IMR-90 (cell line): ENCODE data around the gene SNTG2. TPM values are rescaled to one million over a fixed set of nuclear protein-coding genes. Genes with fewer than 3 reads are reported as not detected.
A peak's percentile ranks its signal among the peaks of the same experiment; 100 is the strongest.

ENCODE experiments used
- ATAC-seq: fragments of 200-7000 bp; cut with Tn5 transposase; 2 replicates; pipeline ENCODE4 v1.9.1; 2020; ENCODE audit warnings: low read depth, mild to moderate bottlenecking, moderate library complexity
- BruUV-seq: library from RNA; stranded (reverse); fragments of 400-500 nt; replicated peaks from 2 replicates; lab custom pipeline; 2021; lab: Mats Ljungman, UMichigan
- CTCF ChIA-PET: fragments of 300-600 bp; formaldehyde crosslinking; extraction: SDS; loops from one replicate; lab custom pipeline; 2021; ENCODE audit warnings: antibody characterized with exemption; lab: Yijun Ruan, JAX
- POLR2A ChIA-PET: fragments of 300-600 bp; sonication (Branson Sonifier 250); formaldehyde crosslinking; loops from one replicate; lab custom pipeline; 2022; ENCODE audit warnings: antibody characterized with exemption; ENCODE audit not compliant: unreplicated experiment; lab: Charles Lee
- DNase-seq: peaks from one replicate; pipeline ENCODE4 v3.0.0; 2013
- H2AFZ ChIP-seq: replicated peaks from 2 replicates; pipeline ENCODE3; 2013; ENCODE audit warnings: low read length, mild to moderate bottlenecking; ENCODE audit not compliant: poor library complexity
- H2AK5ac ChIP-seq: 2 replicates; pipeline ENCODE4 v1.6.1; 2013; ENCODE audit warnings: low read depth, low read length, inconsistent platforms
- H2AK9ac ChIP-seq: replicated peaks from 2 replicates; pipeline ENCODE3; 2013; ENCODE audit warnings: mild to moderate bottlenecking, low read depth, low read length, moderate library complexity; ENCODE audit not compliant: poor library complexity
- H2BK120ac ChIP-seq: 2 replicates; pipeline ENCODE4 v1.6.1; 2013; ENCODE audit warnings: low read depth, low read length, inconsistent platforms
- H2BK15ac ChIP-seq: 3 replicates; pipeline ENCODE4 v1.6.1; 2013; ENCODE audit warnings: low read depth, low read length, inconsistent platforms
- H2BK20ac ChIP-seq: 2 replicates; pipeline ENCODE4 v1.6.1; 2013; ENCODE audit warnings: low read depth, mild to moderate bottlenecking, inconsistent platforms, low read length, moderate library complexity
- H2BK5ac ChIP-seq: 2 replicates; pipeline ENCODE4 v1.6.1; 2013; ENCODE audit warnings: mild to moderate bottlenecking, low read depth, low read length, inconsistent platforms; ENCODE audit not compliant: poor library complexity, severe bottlenecking
- H3K14ac ChIP-seq: replicated peaks from 2 replicates; pipeline ENCODE4 v1.6.1; 2013; ENCODE audit warnings: low read depth, low read length, inconsistent platforms
- H3K18ac ChIP-seq: 2 replicates; pipeline ENCODE4 v1.6.1; 2013; ENCODE audit warnings: low read depth, low read length, control low read depth
- H3K23ac ChIP-seq: 2 replicates; pipeline ENCODE4 v1.6.1; 2013; ENCODE audit warnings: low read depth, low read length, inconsistent platforms
- H3K27ac ChIP-seq: 2 replicates; pipeline ENCODE4 v1.5.1; 2013; ENCODE audit warnings: mild to moderate bottlenecking, control low read depth, low read length; ENCODE audit not compliant: insufficient read depth
- H3K27me3 ChIP-seq: 2 replicates; pipeline ENCODE4 v1.6.1; 2013; ENCODE audit warnings: low read length; ENCODE audit not compliant: control insufficient read depth, insufficient read depth
- H3K36me3 ChIP-seq: 2 replicates; pipeline ENCODE4 v1.6.1; 2013; ENCODE audit warnings: low read length, mixed read lengths; ENCODE audit not compliant: control insufficient read depth, insufficient read depth
- H3K4ac ChIP-seq: 2 replicates; pipeline ENCODE4 v1.6.1; 2013; ENCODE audit warnings: low read depth, low read length, inconsistent platforms
- H3K4me1 ChIP-seq: 2 replicates; pipeline ENCODE4 v1.6.1; 2013; ENCODE audit warnings: low read length, mixed read lengths; ENCODE audit not compliant: control insufficient read depth, insufficient read depth
- H3K4me2 ChIP-seq: 2 replicates; pipeline ENCODE4 v1.6.1; 2013; ENCODE audit warnings: low read depth, mild to moderate bottlenecking, control low read depth, low read length, moderate library complexity
- H3K4me3 ChIP-seq: 2 replicates; pipeline ENCODE4 v1.5.1; 2013; ENCODE audit warnings: low read depth, mild to moderate bottlenecking, control low read depth, low read length, moderate library complexity; ENCODE audit not compliant: insufficient read depth
- H3K56ac ChIP-seq: 2 replicates; pipeline ENCODE4 v1.6.1; 2013; ENCODE audit warnings: low read length, inconsistent platforms; ENCODE audit not compliant: insufficient read depth; ENCODE audit errors: extremely low read depth
- H3K79me1 ChIP-seq, 2 experiments: 2 replicates each; pipeline ENCODE4 v1.6.1; 2013; ENCODE audit warnings: low read length in 2 of 2, inconsistent platforms in 1 of 2, low read depth in 1 of 2
- H3K9ac ChIP-seq: 2 replicates; pipeline ENCODE4 v1.6.1; 2013; ENCODE audit warnings: low read depth, low read length, control low read depth
- H3K9me1 ChIP-seq: 2 replicates; pipeline ENCODE4 v1.6.1; 2013; ENCODE audit warnings: low read length, inconsistent platforms; ENCODE audit not compliant: insufficient read depth
- H3K9me3 ChIP-seq: 2 replicates; pipeline ENCODE4 v1.6.1; 2013; ENCODE audit warnings: low read length; ENCODE audit not compliant: control insufficient read depth, insufficient read depth
- H4K20me1 ChIP-seq: 2 replicates; pipeline ENCODE4 v1.6.1; 2013; ENCODE audit warnings: low read length, inconsistent platforms; ENCODE audit not compliant: insufficient read depth
- H4K5ac ChIP-seq: 2 replicates; pipeline ENCODE4 v1.6.1; 2013; ENCODE audit warnings: mild to moderate bottlenecking, low read depth, low read length, control low read depth
- H4K8ac ChIP-seq, 2 experiments: 2 replicates each; pipeline ENCODE4 v1.6.1; 2013; ENCODE audit warnings: low read depth in 2 of 2, low read length in 2 of 2, control low read depth in 1 of 2, inconsistent platforms in 1 of 2
- H4K91ac ChIP-seq: 2 replicates; pipeline ENCODE4 v1.6.1; 2013; ENCODE audit warnings: low read depth, low read length, inconsistent platforms; ENCODE audit not compliant: insufficient read depth
- BHLHE40 ChIP-seq: fragments of 150-350 bp; IDR thresholded peaks from 2 replicates; pipeline ENCODE4 v1.6.1; 2016; ENCODE audit warnings: mild to moderate bottlenecking, low read depth, low read length
- CEBPB ChIP-seq: IDR thresholded peaks from 2 replicates; pipeline ENCODE4 v1.6.1; 2012; ENCODE audit warnings: low read depth, low read length, improper control_type of control experiment
- CHD1 ChIP-seq: IDR thresholded peaks from 2 replicates; pipeline ENCODE4 v1.6.1; 2012; ENCODE audit warnings: low read depth, low read length, improper control_type of control experiment
- MAFK ChIP-seq: IDR thresholded peaks from 2 replicates; pipeline ENCODE4 v1.6.1; 2012; ENCODE audit warnings: low read depth, low read length, improper control_type of control experiment
- MAZ ChIP-seq: IDR thresholded peaks from 2 replicates; pipeline ENCODE4 v1.6.1; 2012; ENCODE audit warnings: low read depth, mild to moderate bottlenecking, low read length, improper control_type of control experiment, moderate library complexity, borderline replicate concordance
- MXI1 ChIP-seq: IDR thresholded peaks from 2 replicates; pipeline ENCODE4 v1.6.1; 2012; ENCODE audit warnings: low read depth, mild to moderate bottlenecking, low read length, moderate library complexity, borderline replicate concordance
- POLR2A ChIP-seq: IDR thresholded peaks from 2 replicates; pipeline ENCODE4 v1.6.1; 2012; ENCODE audit warnings: mild to moderate bottlenecking, low read depth, low read length
- RAD21 ChIP-seq: IDR thresholded peaks from 2 replicates; pipeline ENCODE4 v1.6.1; 2012; ENCODE audit warnings: low read length, improper control_type of control experiment
- RCOR1 ChIP-seq: IDR thresholded peaks from 2 replicates; pipeline ENCODE4 v1.6.1; 2012; ENCODE audit warnings: mild to moderate bottlenecking, low read length, improper control_type of control experiment; ENCODE audit not compliant: insufficient replicate concordance
- RFX5 ChIP-seq: IDR thresholded peaks from 2 replicates; pipeline ENCODE4 v1.8.0; 2012; ENCODE audit warnings: low read depth, mild to moderate bottlenecking, low read length, moderate library complexity
- SMC3 ChIP-seq: fragments of 150-350 bp; IDR thresholded peaks from 2 replicates; pipeline ENCODE4 v1.6.1; 2016; ENCODE audit warnings: low read depth, mild to moderate bottlenecking, antibody characterized with exemption, low read length, moderate library complexity
- WGBS, 2 experiments: methylation state at CpG; one replicate each; pipeline versions ENCODE4 v1.1.5 to v1.1.7; 2013; ENCODE audit warnings: missing lambda C conversion rate in 2 of 2; ENCODE audit not compliant: insufficient read length in 1 of 2; ENCODE audit errors: extremely low coverage in 2 of 2; 5-methylcytosine and 5-hydroxymethylcytosine counted together
- dilution Hi-C: fragments of 300-500 bp; cut with HindIII; formaldehyde crosslinking; loops from one replicate; pipeline ENCODE4 v1.14.3; 2018; ENCODE audit warnings: low sequenced_read_pairs; ENCODE audit not compliant: unreplicated experiment
- in situ Hi-C: fragments of 300-500 bp; cut with MboI; formaldehyde crosslinking; loops from 3 replicates; pipeline ENCODE4 v1.14.3; 2019; ENCODE audit warnings: low sequenced_read_pairs, inconsistent platforms, mixed read lengths
- intact Hi-C: fragments of 100-400 bp; cut with micrococcal nuclease; formaldehyde crosslinking; loops from 2 replicates; pipeline ENCODE4 v1.10.0; 2022
- polyA plus RNA-seq, 3 experiments: library from polyadenylated mRNA; depleted of rRNA; stranded (reverse); fragments of >200 nt; gene quantifications; 2 replicates each; pipeline ENCODE4 v1.2.3, GENCODE V29; 2012; ENCODE audit warnings: low replicate concordance in 1 of 3
- total RNA-seq: library from RNA; depleted of rRNA; stranded (reverse); fragments of >200 nt; gene quantifications from 2 replicates; pipeline ENCODE4 v1.2.3, GENCODE V29; 2012
- TF ChIP-seq, protein P1 (sequence below): conservative IDR thresholded peaks from 2 replicates; pipeline ENCODE4 v1.5.1; 2012; ENCODE audit warnings: mild to moderate bottlenecking, low read depth, low read length, improper control_type of control experiment

Gene SNTG2
- total and polyA plus RNA-seq, 2 of the 4 experiments (the other 2 are of a cell fraction), result under 0.01 to 0.17 TPM

DNA sequence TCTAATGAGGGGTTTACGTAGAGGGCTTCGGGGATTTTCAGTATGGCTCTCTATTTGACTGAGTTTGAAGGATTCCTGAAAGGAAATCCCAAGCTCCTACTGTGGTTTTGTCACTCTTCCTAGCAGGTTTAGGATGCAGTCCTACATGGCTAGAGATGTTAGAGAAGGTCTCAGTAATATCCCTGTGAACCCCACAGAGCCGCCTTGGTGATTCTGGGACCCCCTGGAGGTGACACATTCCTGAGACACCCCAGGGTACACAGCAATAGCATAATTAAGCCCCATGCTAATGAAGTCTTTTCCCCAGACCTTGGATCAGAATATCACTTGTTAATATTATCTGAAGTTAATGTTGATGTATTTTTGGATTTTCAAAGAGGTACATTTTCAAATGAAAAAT lies 103.8 kb downstream of the SNTG2 start:
- H2BK5ac ChIP-seq, result peak overlapping the region; percentile 100
- ATAC-seq (no peak), DNase-seq (no peak)
- H2AFZ ChIP-seq, result peak overlapping the region; percentile 67
- H3K36me3 ChIP-seq, result no peaks in the 10 kb centered on the region
- no peaks in the 10 kb centered on the region for H4K20me1 ChIP-seq
- H4K8ac ChIP-seq, result peak overlapping the region; percentile 80 to 97
- H2BK120ac ChIP-seq, result peak overlapping the region; percentile 100
- peaks cover 13% of the 10 kb centered on the region for H3K9me1 ChIP-seq
- ChIA-PET POLR2A (no interaction called here), CTCF (interaction anchor here (0.6 kb wide), 1 partner anchor 39 kb away, joined by 3 read pairs; no protein-coding TSS in a partner anchor)
- H3K56ac ChIP-seq, result peak overlapping the region; percentile 56; the same call in 1 of the 2 replicates
- dilution Hi-C loops, result no loop called here
- intact Hi-C loops, result loop anchor here (10.0 kb wide), 2 partner anchors 360 to 490 kb away; no protein-coding TSS in a partner anchor
- H4K91ac ChIP-seq, result peak overlapping the region; percentile 93
- peak overlapping the region; percentile 99 for H2BK20ac ChIP-seq
- H3K18ac ChIP-seq, result peak overlapping the region; percentile 92; the same call in 1 of the 2 replicates
- no CpG with 5 or more reads among the region's 3 CpGs for WGBS, 2 experiments
- TF ChIP-seq MAFK, result no peak
- TF ChIP-seq, protein P1, sequence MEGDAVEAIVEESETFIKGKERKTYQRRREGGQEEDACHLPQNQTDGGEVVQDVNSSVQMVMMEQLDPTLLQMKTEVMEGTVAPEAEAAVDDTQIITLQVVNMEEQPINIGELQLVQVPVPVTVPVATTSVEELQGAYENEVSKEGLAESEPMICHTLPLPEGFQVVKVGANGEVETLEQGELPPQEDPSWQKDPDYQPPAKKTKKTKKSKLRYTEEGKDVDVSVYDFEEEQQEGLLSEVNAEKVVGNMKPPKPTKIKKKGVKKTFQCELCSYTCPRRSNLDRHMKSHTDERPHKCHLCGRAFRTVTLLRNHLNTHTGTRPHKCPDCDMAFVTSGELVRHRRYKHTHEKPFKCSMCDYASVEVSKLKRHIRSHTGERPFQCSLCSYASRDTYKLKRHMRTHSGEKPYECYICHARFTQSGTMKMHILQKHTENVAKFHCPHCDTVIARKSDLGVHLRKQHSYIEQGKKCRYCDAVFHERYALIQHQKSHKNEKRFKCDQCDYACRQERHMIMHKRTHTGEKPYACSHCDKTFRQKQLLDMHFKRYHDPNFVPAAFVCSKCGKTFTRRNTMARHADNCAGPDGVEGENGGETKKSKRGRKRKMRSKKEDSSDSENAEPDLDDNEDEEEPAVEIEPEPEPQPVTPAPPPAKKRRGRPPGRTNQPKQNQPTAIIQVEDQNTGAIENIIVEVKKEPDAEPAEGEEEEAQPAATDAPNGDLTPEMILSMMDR, result no peak
- no peak for TF ChIP-seq POLR2A
- TF ChIP-seq BHLHE40, result no peak
- no peak for TF ChIP-seq RAD21
- TF ChIP-seq CHD1, result no peak
- no peak for TF ChIP-seq MAZ
- no peak for TF ChIP-seq RFX5
- TF ChIP-seq MXI1, result no peak
- TF ChIP-seq SMC3, result no peak
- no peak for TF ChIP-seq CEBPB
- TF ChIP-seq RCOR1, result no peak
- H3K27me3 ChIP-seq, result no peaks in the 10 kb centered on the region
- H2BK15ac ChIP-seq, result peak overlapping the region; percentile 72; the same call in 1 of the 3 replicates
- in situ Hi-C loops, result no loop called here
- peak overlapping the region; percentile 77 for H3K14ac ChIP-seq
- peak overlapping the region; percentile 73 for H2AK9ac ChIP-seq
- peak overlapping the region; percentile 52 for H3K27ac ChIP-seq
- H4K5ac ChIP-seq, result peak overlapping the region; percentile 83; the same call in 1 of the 2 replicates
- peak overlapping the region; percentile 94 for H3K4ac ChIP-seq
- H3K4me3 ChIP-seq, result no peak overlapping the region
- H3K4me2 ChIP-seq, result no peak overlapping the region
- H3K9me3 ChIP-seq, result no peaks in the 10 kb centered on the region
- peaks cover 0 to 10% of the 10 kb centered on the region in 2 experiments; a peak in 2 of 4 replicates for H3K79me1 ChIP-seq
- peaks cover 18% of the 10 kb centered on the region for H3K4me1 ChIP-seq
- H2AK5ac ChIP-seq, result peak overlapping the region; percentile 54
- no peak overlapping the region for H3K9ac ChIP-seq
- BruUV-seq, result no TSS peak
- H3K23ac ChIP-seq, result no peak overlapping the region; the same call in 1 of the 2 replicates
